GM12875 (cell line): ENCODE measurements around the gene LSAMP.

Experiments used
- H3K4me3 ChIP-seq: one replicate; pipeline ENCODE4 v1.5.1; 2011; ENCODE audit warnings: low read depth, low read length, control low read depth
- TF ChIP-seq, protein P1 (sequence below): IDR thresholded peaks from 2 replicates; pipeline ENCODE4 v1.5.1; 2011; ENCODE audit warnings: low read depth, mild to moderate bottlenecking, control low read depth, inconsistent platforms, low read length, moderate library complexity, borderline replicate concordance; ENCODE audit not compliant: insufficient read depth

The LSAMP gene

DNA sequence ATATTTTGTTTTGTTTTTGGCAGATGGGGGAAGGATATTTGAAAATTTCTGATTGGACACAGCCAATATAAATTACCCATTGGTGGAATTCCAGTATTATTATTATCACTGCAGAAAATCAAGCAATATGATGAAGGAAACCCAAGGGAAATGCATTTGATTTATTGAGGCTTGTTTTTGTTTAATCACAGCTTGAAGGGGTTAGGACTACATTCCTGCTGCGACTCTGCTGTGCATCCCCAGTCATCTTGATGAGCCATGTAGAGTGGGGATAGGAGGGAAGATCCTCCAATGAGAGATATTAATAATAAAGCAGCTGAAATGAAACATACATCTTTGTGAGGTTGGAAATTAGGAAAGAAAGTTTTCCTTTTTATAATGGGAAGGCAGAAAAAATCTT, 613.4 kb downstream of the LSAMP start:
- H3K4me3 ChIP-seq: no peak overlapping the region
- TF ChIP-seq, protein P1, sequence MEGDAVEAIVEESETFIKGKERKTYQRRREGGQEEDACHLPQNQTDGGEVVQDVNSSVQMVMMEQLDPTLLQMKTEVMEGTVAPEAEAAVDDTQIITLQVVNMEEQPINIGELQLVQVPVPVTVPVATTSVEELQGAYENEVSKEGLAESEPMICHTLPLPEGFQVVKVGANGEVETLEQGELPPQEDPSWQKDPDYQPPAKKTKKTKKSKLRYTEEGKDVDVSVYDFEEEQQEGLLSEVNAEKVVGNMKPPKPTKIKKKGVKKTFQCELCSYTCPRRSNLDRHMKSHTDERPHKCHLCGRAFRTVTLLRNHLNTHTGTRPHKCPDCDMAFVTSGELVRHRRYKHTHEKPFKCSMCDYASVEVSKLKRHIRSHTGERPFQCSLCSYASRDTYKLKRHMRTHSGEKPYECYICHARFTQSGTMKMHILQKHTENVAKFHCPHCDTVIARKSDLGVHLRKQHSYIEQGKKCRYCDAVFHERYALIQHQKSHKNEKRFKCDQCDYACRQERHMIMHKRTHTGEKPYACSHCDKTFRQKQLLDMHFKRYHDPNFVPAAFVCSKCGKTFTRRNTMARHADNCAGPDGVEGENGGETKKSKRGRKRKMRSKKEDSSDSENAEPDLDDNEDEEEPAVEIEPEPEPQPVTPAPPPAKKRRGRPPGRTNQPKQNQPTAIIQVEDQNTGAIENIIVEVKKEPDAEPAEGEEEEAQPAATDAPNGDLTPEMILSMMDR: no peak

DNA sequence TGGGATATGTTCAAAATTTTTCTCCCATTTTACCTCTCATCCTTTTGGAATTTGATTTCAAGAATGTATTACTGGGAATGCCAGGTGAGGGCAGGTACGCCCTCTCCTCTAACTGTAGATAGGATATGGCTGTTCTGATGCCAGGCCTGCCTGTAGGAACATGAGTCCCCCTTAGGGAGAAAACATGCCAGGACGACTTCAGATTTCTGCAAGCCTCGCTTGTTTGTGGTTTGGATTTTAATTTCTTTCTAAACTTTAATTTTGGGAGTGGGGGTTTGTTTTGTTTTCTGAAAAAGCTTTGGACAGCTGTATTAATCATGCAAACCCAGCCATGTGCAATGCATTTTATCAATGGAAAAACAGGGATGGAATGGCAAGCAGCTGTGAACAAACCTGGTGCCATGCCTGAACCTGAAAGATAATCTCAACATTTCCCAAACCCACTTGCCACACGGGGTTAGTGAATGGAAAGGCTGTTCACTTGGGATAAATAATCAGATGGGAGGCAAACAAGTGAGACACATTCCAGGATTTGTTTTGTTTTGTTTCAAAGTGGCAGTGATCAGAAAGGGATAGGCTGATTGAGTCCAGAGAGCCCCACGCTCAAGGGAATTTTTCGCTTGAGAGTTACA, 614.4 kb downstream of the LSAMP start:
- TF ChIP-seq, protein P1: no peak

DNA sequence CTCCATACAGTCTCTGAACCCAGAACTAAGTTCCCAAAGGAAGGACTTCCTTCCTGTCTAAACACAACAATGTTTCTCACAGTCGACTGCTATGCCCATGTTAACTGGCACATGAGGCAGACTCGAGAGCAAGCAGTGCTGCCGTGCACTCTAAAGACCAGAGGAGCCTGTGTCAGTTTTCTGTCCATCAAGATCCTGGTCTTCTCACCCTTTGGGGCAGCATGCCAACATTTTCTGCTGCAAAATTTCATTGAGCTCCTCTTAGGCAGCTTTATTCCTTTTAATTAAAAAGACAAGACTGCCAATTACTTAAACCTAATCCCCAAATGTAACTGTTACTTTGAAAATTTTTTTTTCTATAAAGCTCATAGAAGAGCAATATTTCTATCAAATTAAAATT, 616.9 kb downstream of the LSAMP start:
- TF ChIP-seq, protein P1: no peak
- no peak overlapping the region for H3K4me3 ChIP-seq

More for the DNA sequence above, 614.4 kb downstream of the LSAMP start:
- no peak overlapping the region for H3K4me3 ChIP-seq

DNA sequence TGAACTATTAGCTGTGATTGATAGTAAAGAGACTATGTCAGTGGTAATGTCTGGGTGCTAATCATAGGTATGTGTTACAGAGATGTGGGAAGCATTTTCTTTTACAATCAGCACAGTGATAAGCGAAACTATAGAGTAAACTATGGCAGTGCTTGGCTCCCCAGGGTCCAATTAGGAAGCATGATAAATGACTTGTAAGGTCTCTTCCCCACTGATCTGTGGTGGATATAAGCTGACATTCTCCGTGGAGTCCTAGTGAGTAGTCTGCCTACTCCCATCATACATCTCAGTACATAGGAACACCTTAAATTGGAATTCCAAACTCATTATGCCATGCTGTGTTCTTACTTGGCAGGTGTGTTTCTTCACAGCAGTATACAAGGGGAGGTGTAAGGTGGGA, 617.8 kb downstream of the LSAMP start:
- TF ChIP-seq, protein P1: no peak
- H3K4me3 ChIP-seq: no peak overlapping the region

DNA sequence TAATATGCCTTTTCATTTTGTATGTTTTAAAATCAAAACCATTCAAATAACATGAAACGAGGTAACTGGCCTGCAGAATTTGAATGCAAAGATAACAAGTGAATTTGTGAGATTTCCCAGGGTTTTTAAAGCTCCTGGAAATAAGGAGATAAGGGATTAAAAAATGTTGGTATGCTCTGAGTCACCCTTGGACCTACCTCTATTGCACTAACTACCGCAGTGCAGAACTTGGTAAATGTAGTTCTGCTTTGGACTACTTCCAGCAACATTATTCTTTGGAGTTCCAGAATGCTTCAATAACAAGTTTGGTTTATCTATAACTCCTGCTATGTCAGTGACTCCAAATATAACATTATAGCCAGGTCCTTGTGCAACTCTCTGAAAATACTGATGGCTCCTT, 620.2 kb downstream of the LSAMP start:
- TF ChIP-seq, protein P1: no peak
- H3K4me3 ChIP-seq: no peak overlapping the region

DNA sequence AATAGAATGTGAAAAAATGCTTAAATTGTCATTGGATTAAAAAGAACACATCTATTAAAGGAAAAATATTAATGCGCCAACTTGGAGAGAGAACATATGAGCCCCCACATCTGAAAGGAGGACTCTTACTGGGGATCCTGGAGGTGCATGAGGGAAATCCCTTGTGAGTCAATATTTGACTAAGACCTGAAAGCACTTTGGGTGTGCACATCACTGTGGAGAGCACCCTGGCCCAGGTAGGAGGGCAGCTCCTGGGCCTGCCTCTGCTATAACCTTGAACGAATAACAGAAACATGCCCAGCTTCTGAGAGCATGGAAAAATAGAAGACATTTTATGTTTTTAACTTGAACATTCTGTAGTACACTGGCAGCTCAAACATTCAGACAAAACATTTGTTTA, 622.2 kb downstream of the LSAMP start:
- TF ChIP-seq, protein P1: no peak
- H3K4me3 ChIP-seq: no peak overlapping the region

DNA sequence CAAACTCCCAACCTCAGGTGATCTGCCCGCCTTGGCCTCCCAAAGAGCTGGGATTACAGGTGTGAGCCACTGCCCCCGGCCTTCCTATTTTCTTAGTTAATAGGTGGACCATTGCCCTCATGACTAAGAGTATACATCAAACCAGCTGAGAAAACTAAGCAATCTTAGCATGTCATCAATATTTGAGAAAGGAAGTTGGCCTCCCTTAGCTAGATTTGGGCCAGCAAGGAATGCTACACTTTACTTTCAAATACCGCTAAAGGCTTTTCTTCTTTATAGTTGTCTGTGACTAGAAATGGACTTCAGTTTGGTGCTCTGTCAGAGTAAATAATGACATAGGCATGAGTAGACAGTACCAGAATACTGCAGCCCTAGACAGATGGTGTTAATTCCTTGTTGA, 622.7 kb downstream of the LSAMP start:
- TF ChIP-seq, protein P1: no peak
- H3K4me3 ChIP-seq: no peak overlapping the region
